Measurements from ENCODE around the gene PHKA2.
A peak's percentile ranks its signal among the peaks of the same experiment; 100 is the strongest.

The PHKA2 gene

GRCh38 chrX:18886005-18886343 is 97.9 kb downstream of the PHKA2 start:
- peaks cover 12% of the 10 kb centered on the region for H3K27me3 Mint-ChIP-seq
- DNase-seq, result peak; percentile 46

GRCh38 chrX:18885328-18886004 is 98.4 kb downstream of the PHKA2 start:
- Mint-ChIP-seq H3K36me3 (ENCODE audit: low read depth) (no peaks in the 10 kb centered on the region), H3K9me3 (no peaks in the 10 kb centered on the region), H3K27ac (peak overlapping the region; percentile 86), H3K4me3 (peak overlapping the region; percentile 68), H3K27me3 (peaks cover 12% of the 10 kb centered on the region), H3K4me1 (ENCODE audit: low read depth) (peaks cover 32% of the 10 kb centered on the region)
- DNase-seq, result peak; percentile 41

More at GRCh38 chrX:18886005-18886343, 97.9 kb downstream of the PHKA2 start:
- Mint-ChIP-seq H3K9me3 (no peaks in the 10 kb centered on the region), H3K27ac (peak overlapping the region; percentile 86), H3K4me1 (ENCODE audit: low read depth) (peaks cover 32% of the 10 kb centered on the region), H3K4me3 (peak overlapping the region; percentile 68), H3K36me3 (ENCODE audit: low read depth) (no peaks in the 10 kb centered on the region)

GRCh38 chrX:18884916-18885315 is 99.0 kb downstream of the PHKA2 start:
- Mint-ChIP-seq H3K4me3 (no peak overlapping the region), H3K9me3 (no peaks in the 10 kb centered on the region), H3K36me3 (ENCODE audit: low read depth) (no peaks in the 10 kb centered on the region), H3K27ac (peak overlapping the region; percentile 66), H3K27me3 (peaks cover 12% of the 10 kb centered on the region), H3K4me1 (ENCODE audit: low read depth) (peaks cover 32% of the 10 kb centered on the region)
- DNase-seq, result no peak

GRCh38 chrX:18883961-18884765 is 99.8 kb downstream of the PHKA2 start:
- Mint-ChIP-seq H3K9me3 (no peaks in the 10 kb centered on the region), H3K36me3 (ENCODE audit: low read depth) (no peaks in the 10 kb centered on the region), H3K27ac (no peak overlapping the region), H3K27me3 (peaks cover 10% of the 10 kb centered on the region), H3K4me3 (no peak overlapping the region), H3K4me1 (ENCODE audit: low read depth) (peaks cover 29% of the 10 kb centered on the region)
- no peak for DNase-seq

GRCh38 chrX:18883234-18883960 is 100.5 kb downstream of the PHKA2 start:
- no peak for DNase-seq
- peaks cover 29% of the 10 kb centered on the region for H3K4me1 Mint-ChIP-seq (ENCODE audit: low read depth)
- H3K4me3 Mint-ChIP-seq, result no peak overlapping the region
- no peaks in the 10 kb centered on the region for H3K9me3 Mint-ChIP-seq
- no peak overlapping the region for H3K27ac Mint-ChIP-seq
- H3K36me3 Mint-ChIP-seq (ENCODE audit: low read depth), result no peaks in the 10 kb centered on the region
- peaks cover 18% of the 10 kb centered on the region for H3K27me3 Mint-ChIP-seq

GRCh38 chrX:18879144-18879543 is 104.8 kb downstream of the PHKA2 start:
- H3K4me3 Mint-ChIP-seq, result no peak overlapping the region
- H3K27ac Mint-ChIP-seq, result no peak overlapping the region

GRCh38 chrX:18877469-18877868 is 106.4 kb downstream of the PHKA2 start:
- DNase-seq, result no peak
- H3K27ac Mint-ChIP-seq, result no peak overlapping the region
- peaks cover 13% of the 10 kb centered on the region for H3K4me1 Mint-ChIP-seq (ENCODE audit: low read depth)
- no peaks in the 10 kb centered on the region for H3K9me3 Mint-ChIP-seq
- no peaks in the 10 kb centered on the region for H3K36me3 Mint-ChIP-seq (ENCODE audit: low read depth)
- H3K4me3 Mint-ChIP-seq, result no peak overlapping the region
- H3K27me3 Mint-ChIP-seq, result peaks cover 38% of the 10 kb centered on the region

More at GRCh38 chrX:18879144-18879543, 104.8 kb downstream of the PHKA2 start:
- peaks cover 38% of the 10 kb centered on the region for H3K27me3 Mint-ChIP-seq
- H3K4me1 Mint-ChIP-seq (ENCODE audit: low read depth), result no peaks in the 10 kb centered on the region
- H3K9me3 Mint-ChIP-seq, result no peaks in the 10 kb centered on the region
- DNase-seq, result no peak
- no peaks in the 10 kb centered on the region for H3K36me3 Mint-ChIP-seq (ENCODE audit: low read depth)

GRCh38 chrX:18875256-18875878 is 108.5 kb downstream of the PHKA2 start:
- Mint-ChIP-seq H3K36me3 (ENCODE audit: low read depth) (no peaks in the 10 kb centered on the region), H3K9me3 (no peaks in the 10 kb centered on the region), H3K4me1 (ENCODE audit: low read depth) (peaks cover 14% of the 10 kb centered on the region), H3K27me3 (peaks cover 38% of the 10 kb centered on the region), H3K4me3 (no peak overlapping the region), H3K27ac (no peak overlapping the region)
- DNase-seq, result no peak

- Mint-ChIP-seq H3K4me3 (no peak overlapping the region), H3K9me3 (no peaks in the 10 kb centered on the region), H3K36me3 (ENCODE audit: low read depth) (no peaks in the 10 kb centered on the region), H3K27ac (no peak overlapping the region), H3K27me3 (peaks cover 38% of the 10 kb centered on the region), H3K4me1 (ENCODE audit: low read depth) (peaks cover 14% of the 10 kb centered on the region)
- DNase-seq, result no peak
These were observed 109.2 kb downstream of the PHKA2 start for GRCh38 chrX:18874560-18875255.

GRCh38 chrX:18873836-18874235 is 110.1 kb downstream of the PHKA2 start:
- Mint-ChIP-seq H3K27ac (no peak overlapping the region), H3K4me3 (no peak overlapping the region), H3K4me1 (ENCODE audit: low read depth) (peaks cover 14% of the 10 kb centered on the region), H3K27me3 (peaks cover 34% of the 10 kb centered on the region), H3K36me3 (ENCODE audit: low read depth) (no peaks in the 10 kb centered on the region), H3K9me3 (no peaks in the 10 kb centered on the region)
- no peak for DNase-seq

GRCh38 chrX:18873189-18873791 is 110.6 kb downstream of the PHKA2 start:
- peak overlapping the region; percentile 64 for H3K27ac Mint-ChIP-seq

GRCh38 chrX:18872621-18873020 is 111.3 kb downstream of the PHKA2 start:
- DNase-seq, result no peak
- H3K36me3 Mint-ChIP-seq (ENCODE audit: low read depth), result no peaks in the 10 kb centered on the region
- H3K27ac Mint-ChIP-seq, result peak overlapping the region; percentile 63
- peaks cover 26% of the 10 kb centered on the region for H3K27me3 Mint-ChIP-seq
- H3K4me3 Mint-ChIP-seq, result no peak overlapping the region
- peaks cover 14% of the 10 kb centered on the region for H3K4me1 Mint-ChIP-seq (ENCODE audit: low read depth)
- H3K9me3 Mint-ChIP-seq, result no peaks in the 10 kb centered on the region

More at GRCh38 chrX:18873189-18873791, 110.6 kb downstream of the PHKA2 start:
- Mint-ChIP-seq H3K4me1 (ENCODE audit: low read depth) (peaks cover 14% of the 10 kb centered on the region), H3K36me3 (ENCODE audit: low read depth) (no peaks in the 10 kb centered on the region), H3K27me3 (peaks cover 28% of the 10 kb centered on the region), H3K9me3 (no peaks in the 10 kb centered on the region), H3K4me3 (peak overlapping the region; percentile 31)
- peak; percentile 47 for DNase-seq

- Mint-ChIP-seq H3K9me3 (no peaks in the 10 kb centered on the region), H3K27ac (no peak overlapping the region), H3K27me3 (peaks cover 20% of the 10 kb centered on the region)
These were observed 111.9 kb downstream of the PHKA2 start for GRCh38 chrX:18871970-18872369.

More at GRCh38 chrX:18871970-18872369, 111.9 kb downstream of the PHKA2 start:
- no peak for DNase-seq
- no peak overlapping the region for H3K4me3 Mint-ChIP-seq
- H3K4me1 Mint-ChIP-seq (ENCODE audit: low read depth), result peaks cover 14% of the 10 kb centered on the region
- H3K36me3 Mint-ChIP-seq (ENCODE audit: low read depth), result no peaks in the 10 kb centered on the region

Measured in activated T-cell treated with anti-CD3 and anti-CD28 coated beads, Interleukin-2, amount 50 U/mL, for 24 hours (primary cell).